GM18508 (cell line): ENCODE measurements around the gene GH1.
"Not testable (repeated sequence)": the region's sequence is repeated elsewhere in the genome, so short reads cannot be mapped to it uniquely, and the experiment has no call there.

Experiments used
- ATAC-seq: cut with Tn5 transposase; IDR thresholded peaks from one replicate; pipeline ENCODE4 v1.9.1; 2021; ENCODE audit warnings: moderate number of reproducible peaks; ENCODE audit not compliant: insufficient read depth, unreplicated experiment

GH1 gene

GRCh38 chr17:63901971-63902370 is 16.7 kb downstream of the GH1 start:
- ATAC-seq, result not testable (repeated sequence)

- ATAC-seq, result not testable (repeated sequence)
These were observed 19.5 kb downstream of the GH1 start for GRCh38 chr17:63898899-63899798.

- not testable (repeated sequence) for ATAC-seq
These were observed 21.9 kb downstream of the GH1 start, which contains the start of gene CSH1 for GRCh38 chr17:63896524-63897354. Gene CSH1 (minus strand): TSS chr17:63896574. CDS start chr17:63896511, 63 bp downstream.

- ATAC-seq, result not testable (repeated sequence)
These were observed 23.8 kb downstream of the GH1 start for GRCh38 chr17:63894821-63895220.

GRCh38 chr17:63894021-63894420 is 24.6 kb downstream of the GH1 start:
- not testable (repeated sequence) for ATAC-seq

- not testable (repeated sequence) for ATAC-seq
These were observed 26.2 kb downstream of the GH1 start for GRCh38 chr17:63892316-63893037.

- ATAC-seq, result not testable (repeated sequence)
These were observed 29.4 kb downstream of the GH1 start for GRCh38 chr17:63889026-63889848.

- ATAC-seq, result not testable (repeated sequence)
These were observed 33.5 kb downstream of the GH1 start for GRCh38 chr17:63885119-63885518.

- ATAC-seq, result not testable (repeated sequence)
These were observed 36.0 kb downstream of the GH1 start for GRCh38 chr17:63882626-63883126.

- ATAC-seq, result no peak
These were observed 36.6 kb downstream of the GH1 start, which contains the start of gene GH2 for GRCh38 chr17:63881935-63882601. Gene GH2 (minus strand): TSS chr17:63881944. CDS start chr17:63881801, 143 bp downstream.

- ATAC-seq, result not testable (repeated sequence)
These were observed 37.3 kb downstream of the GH1 start for GRCh38 chr17:63881337-63881736.

- ATAC-seq, result no peak
These were observed 37.9 kb downstream of the GH1 start for GRCh38 chr17:63880706-63881105.

- not testable (repeated sequence) for ATAC-seq
These were observed 40.2 kb downstream of the GH1 start for GRCh38 chr17:63878413-63878812.

- ATAC-seq, result not testable (repeated sequence)
These were observed 43.9 kb downstream of the GH1 start for GRCh38 chr17:63874693-63875092.

GRCh38 chr17:63874061-63874626 is 44.5 kb downstream of the GH1 start:
- ATAC-seq, result not testable (repeated sequence)

- not testable (repeated sequence) for ATAC-seq
These were observed 45.1 kb downstream of the GH1 start, which contains the start of gene CSH2 for GRCh38 chr17:63873577-63873976. Gene CSH2 (minus strand): TSS chr17:63873677. CDS start chr17:63873614, 63 bp downstream.

- ATAC-seq, result not testable (repeated sequence)
These were observed 46.8 kb downstream of the GH1 start for GRCh38 chr17:63871646-63872365.
